SW 1271 (cell line): ENCODE measurements around the gene CBFB.
"Not testable (repeated sequence)": the region's sequence is repeated elsewhere in the genome, so short reads cannot be mapped to it uniquely, and the experiment has no call there.

Source experiments
- DNase-seq, 2 experiments: peaks; one replicate each; lab custom pipeline; 2025; lab: John Stamatoyannopoulos, UW

CBFB gene

GRCh38 chr16:67098599-67098998 is 69.7 kb downstream of the CBFB start:
- no peak for DNase-seq

GRCh38 chr16:67100569-67101310 is 71.8 kb downstream of the CBFB start:
- peak in 1 of 2 experiments; percentile 40 for DNase-seq

- no peak for DNase-seq
Observed at GRCh38 chr16:67101311-67102082, 72.5 kb downstream of the CBFB start.

- peak; percentile 12 to 36 for DNase-seq
Observed at GRCh38 chr16:67104061-67104460, 75.1 kb downstream of the CBFB start.

GRCh38 chr16:67104845-67105244 is 75.9 kb downstream of the CBFB start:
- DNase-seq, result no peak

GRCh38 chr16:67105246-67105645 is 76.3 kb downstream of the CBFB start:
- no peak for DNase-seq

- no peak for DNase-seq
Observed at GRCh38 chr16:67105881-67106280, 76.9 kb downstream of the CBFB start.

GRCh38 chr16:67108489-67108888 is 79.5 kb downstream of the CBFB start:
- DNase-seq, result no peak

- DNase-seq, result no peak
Observed at GRCh38 chr16:67108931-67109406, 80.0 kb downstream of the CBFB start.

GRCh38 chr16:67109407-67110135 is 80.6 kb downstream of the CBFB start, which contains the start of gene PHAF1:
Gene PHAF1 (plus strand): TSS chr16:67109941. CDS start chr16:67110176, 235 bp downstream.
- DNase-seq, result peak; percentile 58 to 83

- DNase-seq, result no peak
Observed at GRCh38 chr16:67111951-67112444, 83.0 kb downstream of the CBFB start.

- no peak for DNase-seq
Observed at GRCh38 chr16:67112591-67113399, 83.8 kb downstream of the CBFB start.

GRCh38 chr16:67114793-67115192 is 85.8 kb downstream of the CBFB start:
- no peak for DNase-seq

- DNase-seq, result peak; percentile 62 to 68
Observed at GRCh38 chr16:67115639-67116038, 86.7 kb downstream of the CBFB start.

- DNase-seq, result no peak
Observed at GRCh38 chr16:67116388-67117311, 87.7 kb downstream of the CBFB start.

GRCh38 chr16:67117716-67118115 is 88.8 kb downstream of the CBFB start:
- no peak for DNase-seq

GRCh38 chr16:67120025-67120424 is 91.1 kb downstream of the CBFB start:
- DNase-seq, result no peak

GRCh38 chr16:67122799-67123198 is 93.8 kb downstream of the CBFB start:
- DNase-seq, result not testable (repeated sequence)

GRCh38 chr16:67128417-67128816 is 99.5 kb downstream of the CBFB start:
- DNase-seq, result no peak

- no peak for DNase-seq
Observed at GRCh38 chr16:67128887-67129286, 99.9 kb downstream of the CBFB start.
